Measurements from ENCODE around the gene UPK3BL2. TPM values are rescaled to one million over a fixed set of nuclear protein-coding genes. Genes with fewer than 3 reads are reported as not detected.
"Not testable (repeated sequence)": the region's sequence is repeated elsewhere in the genome, so short reads cannot be mapped to it uniquely, and the experiment has no call there.

The UPK3BL2 gene
- total RNA-seq (2011; cell fraction: chromatin; rRNA removed; ENCODE audit: low replicate concordance) = 59.6 and 142 TPM in 2 replicates
- total RNA-seq (2011; cell fraction: nucleolus; rRNA removed) = 57.0 and 58.6 TPM in 2 replicates
- 63.1 and 82.7 TPM in 2 replicates for total RNA-seq (2011; cell fraction: nucleoplasm; rRNA removed)
- total RNA-seq (2014; rRNA removed) (5.6 and 9.1 TPM in 2 replicates), total RNA-seq (2014; rRNA removed; fragmentation: Illumina TruSeq; extraction: Trizol) (3.4 and 3.7 TPM in 2 replicates), total RNA-seq (2015; rRNA removed; fragmentation: Illumina TruSeq; extraction: Trizol) (7.7 and 7.8 TPM in 2 replicates), total RNA-seq (2021) (17.0 and 17.6 TPM in 2 replicates), polyA plus RNA-seq (2011; rRNA removed) (6.0 and 9.1 TPM in 2 replicates), polyA plus RNA-seq (2014; fragmentation: Illumina TruSeq; extraction: Trizol) (7.9 and 11.4 TPM in 2 replicates), polyA plus RNA-seq (2014; fragmentation: Nextera tagmentation; extraction: Ambion mirVana) (under 1 TPM in 1 of 2 experiments, not detected in 1; 0.77 TPM), polyA plus RNA-seq (2014; rRNA removed) (24.8 and 26.1 TPM in 2 replicates), polyA minus RNA-seq (2011; rRNA and poly(A)+ RNA removed) (1.1 and 3.8 TPM in 2 replicates), Bru-seq, nascent RNA (percentile 60 among the genes with signal in this experiment), BruChase-seq, experiment 1, labeled RNA remaining after a 2-hour chase (percentile 69 among the genes with signal in this experiment), BruChase-seq, experiment 2, labeled RNA remaining after a 6-hour chase (percentile 65 among the genes with signal in this experiment)
- 4.2 and 12.3 TPM in 2 replicates for polyA plus RNA-seq (2011; cell fraction: cytosol; rRNA removed)
- 38.0 and 69.8 TPM in 2 replicates for polyA plus RNA-seq (2011; cell fraction: nucleus; rRNA removed)
- 5.3 and 17.9 TPM in 2 replicates for polyA plus RNA-seq (2012)
- 2.5 and 7.6 TPM in 2 replicates for polyA minus RNA-seq (2011; cell fraction: cytosol; rRNA and poly(A)+ RNA removed)
- polyA minus RNA-seq (2011; cell fraction: nucleus; rRNA and poly(A)+ RNA removed) = 4.0 and 5.5 TPM in 2 replicates
- long read RNA-seq, experiment 1, partial matches to known transcripts = 7 of 8 reads
- long read RNA-seq, experiment 1, other reads (novel, unspliced or antisense) = 0 of 8 reads
- long read RNA-seq, experiment 2, partial matches to known transcripts = 0 of 1 reads
- long read RNA-seq, experiment 2, other reads (novel, unspliced or antisense) = 0 of 1 reads
- long read RNA-seq, experiment 3 = 0 reads

GRCh38 chr7:102543596-102543995 is at the start of gene UPK3BL2:
TSS of gene UPK3BL2 (minus strand) at chr7:102543696. CDS start at chr7:102543636, 60 bp downstream.
- H4K20me1 ChIP-seq (replicated peaks; ENCODE audit: control insufficient read depth, insufficient read depth, low read length); DNase-seq (ENCODE audit: extremely low read depth in 1 of 4, low spot score in 3 of 4); H3K36me3 ChIP-seq (ENCODE audit: control insufficient read depth, insufficient read depth, low read length); H2AFZ ChIP-seq (ENCODE audit: low read depth, low read length); H3K9ac ChIP-seq (ENCODE audit: insufficient read depth in 1 of 2, low read depth in 2 of 2, low read length in 2 of 2); intact Hi-C loops (cut with micrococcal nuclease); H3K27ac ChIP-seq (ENCODE audit: extremely low read depth, low read depth, low read length); FAIRE-seq; POLR2A ChIA-PET; H3K27me3 ChIP-seq (ENCODE audit: control insufficient read depth in 2 of 2, insufficient read depth in 2 of 2, low read length in 2 of 2); BruUV-seq (replicated peaks); H3K4me1 ChIP-seq (replicated peaks in 1 of 2; ENCODE audit: control insufficient read depth in 2 of 2, insufficient read depth in 2 of 2, low read length in 2 of 2); H3K79me2 ChIP-seq (ENCODE audit: control insufficient read depth, insufficient read depth, low read length); CTCF ChIA-PET (ENCODE audit: low intra/inter-chr PET ratio); H3K9me1 ChIP-seq (ENCODE audit: control insufficient read depth, insufficient read depth, low read length); H3K4me2 ChIP-seq (ENCODE audit: insufficient read depth, low read length); H3K9me3 ChIP-seq (replicated peaks; ENCODE audit: control insufficient read depth, insufficient read depth, low read depth, low read length); H3K4me3 ChIP-seq: not testable (repeated sequence)
- WGBS (ENCODE audit: insufficient coverage, low coverage, missing lambda C conversion rate) = no CpG with 5 or more reads among the region's 8 CpGs
- ATAC-seq = 0 out of 3 replicates have a peak, but pooled peaks have one; percentile 10
- in situ Hi-C loops (cut with MboI) = loop anchor here (10.0 kb wide), 1 partner anchor 101 kb away; the partner anchor contains the start of gene UPK3BL1
